Thyroid gland (tissue), 4 donors: ENCODE measurements around the gene PPP6R1. TPM values are rescaled to one million over a fixed set of nuclear protein-coding genes. Genes with fewer than 3 reads are reported as not detected.

Experiments
- DNase-seq, 2 donors: peaks; one replicate each; pipeline ENCODE4 v3.0.0-alpha.2; 2019
- H3K27ac ChIP-seq, 3 donors: fragments of 200-600 bp; sonication (generic); 1 replicate in 2 of 3; 2 replicates in 1 of 3; pipeline ENCODE4 v1.5.1; 2016 to 2019; ENCODE audit warnings: mild to moderate bottlenecking in 1 of 3, moderate library complexity in 1 of 3
- H3K27me3 ChIP-seq: fragments of 200-600 bp; sonication (generic); one replicate; pipeline ENCODE4 v1.5.1; 2019
- H3K36me3 ChIP-seq, 2 donors: fragments of 200-600 bp; sonication (generic); one replicate each; pipeline ENCODE4 v1.5.1; 2016 to 2019
- H3K4me1 ChIP-seq, 2 donors: fragments of 200-600 bp; sonication (generic); one replicate each; pipeline ENCODE4 v1.5.1; 2017 to 2019
- H3K4me3 ChIP-seq, 3 donors: fragments of 200-600 bp; sonication (generic); replicated peaks in 1 of 3; 1 replicate in 2 of 3; 2 replicates in 1 of 3; pipeline ENCODE4 v1.5.1; 2016; ENCODE audit warnings: mild to moderate bottlenecking in 1 of 3
- H3K9me3 ChIP-seq: fragments of 200-600 bp; sonication (generic); one replicate; pipeline ENCODE4 v1.5.1; 2017
- POLR2A ChIP-seq, 2 donors: fragments of 450-650 bp; IDR thresholded peaks; one replicate each; pipeline ENCODE4 v1.6.1; 2017; ENCODE audit warnings: antibody characterized with exemption in 2 of 2, mild to moderate bottlenecking in 2 of 2, moderate library complexity in 1 of 2
- WGBS, 2 donors: methylation state at CpG; one replicate each; pipeline ENCODE4 v1.1.5; 2017; 5-methylcytosine and 5-hydroxymethylcytosine counted together
- intact Hi-C: fragments of 100-400 bp; cut with DNase I; formaldehyde crosslinking; loops from one replicate; pipeline ENCODE4 v1.15.1; 2023
- total RNA-seq, 4 donors: library from RNA; depleted of rRNA; stranded (reverse); fragments of >200 nt; gene quantifications; one replicate each; pipeline ENCODE4 v1.2.3, GENCODE V29; 2016
- TF ChIP-seq, protein P1 (sequence below), 6 experiments: fragments of 200-600 bp in 3 of 6; fragments of 450-650 bp in 3 of 6; sonication (generic) in 3 of 6; IDR thresholded peaks; one replicate each; pipeline ENCODE4 v1.5.1; 2016 to 2019; ENCODE audit warnings: antibody characterized with exemption in 6 of 6, mild to moderate bottlenecking in 2 of 6, inconsistent platforms in 1 of 6, moderate library complexity in 1 of 6

Gene PPP6R1
- total RNA-seq, 4 donors from 2014 or later: 26.1 to 99.8 (median 54.2) TPM

- no peaks in the 10 kb centered on the region for H3K36me3 ChIP-seq
- WGBS, 2 donors: 74 to 81% methylated on average over 7 of the region's 7 CpGs
- no peak for DNase-seq
- no peaks in the 10 kb centered on the region for H3K9me3 ChIP-seq
- no peak overlapping the region for H3K4me3 ChIP-seq
- H3K27ac ChIP-seq: no peak overlapping the region
- peaks cover 4 to 13% of the 10 kb centered on the region in 2 donors for H3K4me1 ChIP-seq
- H3K27me3 ChIP-seq: no peaks in the 10 kb centered on the region
- intact Hi-C loops: no loop called here
- no peak for TF ChIP-seq POLR2A (IDR thresholded peaks at IDR 0.05)
- TF ChIP-seq, protein P1, sequence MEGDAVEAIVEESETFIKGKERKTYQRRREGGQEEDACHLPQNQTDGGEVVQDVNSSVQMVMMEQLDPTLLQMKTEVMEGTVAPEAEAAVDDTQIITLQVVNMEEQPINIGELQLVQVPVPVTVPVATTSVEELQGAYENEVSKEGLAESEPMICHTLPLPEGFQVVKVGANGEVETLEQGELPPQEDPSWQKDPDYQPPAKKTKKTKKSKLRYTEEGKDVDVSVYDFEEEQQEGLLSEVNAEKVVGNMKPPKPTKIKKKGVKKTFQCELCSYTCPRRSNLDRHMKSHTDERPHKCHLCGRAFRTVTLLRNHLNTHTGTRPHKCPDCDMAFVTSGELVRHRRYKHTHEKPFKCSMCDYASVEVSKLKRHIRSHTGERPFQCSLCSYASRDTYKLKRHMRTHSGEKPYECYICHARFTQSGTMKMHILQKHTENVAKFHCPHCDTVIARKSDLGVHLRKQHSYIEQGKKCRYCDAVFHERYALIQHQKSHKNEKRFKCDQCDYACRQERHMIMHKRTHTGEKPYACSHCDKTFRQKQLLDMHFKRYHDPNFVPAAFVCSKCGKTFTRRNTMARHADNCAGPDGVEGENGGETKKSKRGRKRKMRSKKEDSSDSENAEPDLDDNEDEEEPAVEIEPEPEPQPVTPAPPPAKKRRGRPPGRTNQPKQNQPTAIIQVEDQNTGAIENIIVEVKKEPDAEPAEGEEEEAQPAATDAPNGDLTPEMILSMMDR (IDR thresholded peaks at IDR 0.05): no peak
Measured at GRCh38 chr19:55213547-55213946, 45.3 kb downstream of the PPP6R1 start.

DNA sequence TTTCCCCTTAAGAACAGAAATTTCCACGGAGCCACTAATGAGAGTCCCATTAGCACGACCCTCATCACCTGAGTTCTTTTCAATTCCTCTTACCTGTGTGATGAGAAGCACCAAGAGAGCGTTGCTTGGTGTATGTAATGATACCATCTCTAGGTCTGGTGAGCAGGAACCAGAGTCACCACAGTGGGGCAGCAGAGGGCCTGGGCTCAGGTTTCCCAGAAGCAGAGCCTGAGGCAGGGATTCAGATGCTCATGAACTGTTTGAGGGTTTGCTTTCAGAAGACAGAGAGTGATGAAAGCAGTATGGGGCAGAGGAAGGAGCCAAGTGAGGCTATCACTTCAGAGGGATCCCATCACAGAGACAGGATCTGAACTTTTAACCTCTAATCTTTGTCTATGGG lies 46.4 kb downstream of the PPP6R1 start:
- TF ChIP-seq, protein P1 (IDR thresholded peaks at IDR 0.05): no peak
- no peak for TF ChIP-seq POLR2A (IDR thresholded peaks at IDR 0.05)
- Histone ChIP-seq H3K9me3 (no peaks in the 10 kb centered on the region), H3K4me1 (peaks cover 4 to 13% of the 10 kb centered on the region in 2 donors), H3K4me3 (no peak overlapping the region), H3K36me3 (no peaks in the 10 kb centered on the region), H3K27ac (no peak overlapping the region), H3K27me3 (no peaks in the 10 kb centered on the region)
- DNase-seq: no peak
- 68 to 70% methylated on average over 3 of the region's 3 CpGs for WGBS, 2 donors
- intact Hi-C loops: no loop called here

GRCh38 chr19:55209693-55210472 lies 48.9 kb downstream of the PPP6R1 start:
- Histone ChIP-seq H3K4me3 (no peak overlapping the region), H3K4me1 (peaks cover 0 to 8% of the 10 kb centered on the region in 2 donors), H3K9me3 (no peaks in the 10 kb centered on the region), H3K27me3 (no peaks in the 10 kb centered on the region), H3K36me3 (no peaks in the 10 kb centered on the region), H3K27ac (no peak overlapping the region)
- intact Hi-C loops: no loop called here
- TF ChIP-seq, protein P1 (IDR thresholded peaks at IDR 0.05): no peak
- TF ChIP-seq POLR2A (IDR thresholded peaks at IDR 0.05): no peak
- no peak for DNase-seq
- WGBS, 2 donors: 69 to 72% methylated on average over 17 of the region's 17 CpGs

- 55 to 70% methylated on average over 4 to 8 of the region's 18 CpGs for WGBS, 2 donors
- intact Hi-C loops: no loop called here
- DNase-seq: no peak
- TF ChIP-seq, protein P1 (IDR thresholded peaks at IDR 0.05): no peak
- no peak for TF ChIP-seq POLR2A (IDR thresholded peaks at IDR 0.05)
- Histone ChIP-seq H3K27me3 (no peaks in the 10 kb centered on the region), H3K27ac (no peak within 1 kb of the TSS), H3K36me3 (no peaks in the 10 kb centered on the region), H3K4me1 (peaks cover 0 to 8% of the 10 kb centered on the region in 2 donors), H3K4me3 (no peak within 1 kb of the TSS), H3K9me3 (no peaks in the 10 kb centered on the region)
Measured at GRCh38 chr19:55208880-55209692, 49.7 kb downstream of the PPP6R1 start, which contains the start of gene PTPRH. TSS of gene PTPRH (minus strand) at chr19:55209501. CDS start at chr19:55209433, 68 bp downstream.
